GM04504 (cell line): Measurements from ENCODE around the gene HLA-DPA1.
A peak's percentile ranks its signal among the peaks of the same experiment; 100 is the strongest.
"Not testable (repeated sequence)": the region's sequence is repeated elsewhere in the genome, so short reads cannot be mapped to it uniquely, and the experiment has no call there.

ENCODE experiments used
- DNase-seq: peaks from one replicate; pipeline ENCODE4 v3.0.0-alpha.2; 2012; ENCODE audit warnings: low read depth

The HLA-DPA1 gene

GRCh38 chr6:33073431-33073871 is at the start of gene HLA-DPA1:
Gene HLA-DPA1, minus strand, starts transcription at chr6:33073649.
- no peak for DNase-seq

- no peak for DNase-seq
These were observed 49.7 kb upstream of the HLA-DPA1 start for GRCh38 chr6:33123181-33123580.

GRCh38 chr6:33120001-33120400 is 46.6 kb upstream of the HLA-DPA1 start:
- DNase-seq: no peak

- no peak for DNase-seq
These were observed 45.2 kb upstream of the HLA-DPA1 start for GRCh38 chr6:33118525-33119123.

GRCh38 chr6:33117811-33118277 is 44.4 kb upstream of the HLA-DPA1 start:
- no peak for DNase-seq

- DNase-seq: no peak
These were observed 43.6 kb upstream of the HLA-DPA1 start for GRCh38 chr6:33116841-33117711.

- DNase-seq: no peak
These were observed 43.0 kb upstream of the HLA-DPA1 start for GRCh38 chr6:33116417-33116816.

- DNase-seq: no peak
These were observed 41.0 kb upstream of the HLA-DPA1 start for GRCh38 chr6:33114406-33114805.

GRCh38 chr6:33113755-33114154 is 40.3 kb upstream of the HLA-DPA1 start:
- DNase-seq: no peak

- peak; percentile 16 for DNase-seq
These were observed 38.7 kb upstream of the HLA-DPA1 start for GRCh38 chr6:33112148-33112547.

- no peak for DNase-seq
These were observed 34.9 kb upstream of the HLA-DPA1 start for GRCh38 chr6:33108307-33108706.

GRCh38 chr6:33107641-33108040 is 34.2 kb upstream of the HLA-DPA1 start:
- no peak for DNase-seq

GRCh38 chr6:33105916-33106871 is 32.7 kb upstream of the HLA-DPA1 start:
- DNase-seq: no peak

GRCh38 chr6:33105386-33105785 is 31.9 kb upstream of the HLA-DPA1 start:
- no peak for DNase-seq

GRCh38 chr6:33104887-33105286 is 31.4 kb upstream of the HLA-DPA1 start:
- DNase-seq: no peak

GRCh38 chr6:33103776-33104175 is 30.3 kb upstream of the HLA-DPA1 start:
- no peak for DNase-seq

GRCh38 chr6:33101121-33101737 is 27.8 kb upstream of the HLA-DPA1 start:
- not testable (repeated sequence) for DNase-seq

GRCh38 chr6:33095681-33096080 is 22.2 kb upstream of the HLA-DPA1 start:
- no peak for DNase-seq

- DNase-seq: no peak
These were observed 20.4 kb upstream of the HLA-DPA1 start for GRCh38 chr6:33093855-33094254.

- DNase-seq: no peak
These were observed 18.9 kb upstream of the HLA-DPA1 start for GRCh38 chr6:33092385-33092784.

- no peak for DNase-seq
These were observed 18.5 kb upstream of the HLA-DPA1 start for GRCh38 chr6:33091957-33092356.
